A673 (cell line): Measurements from ENCODE around the gene FRRS1L.

Source experiments
- EZH2 ChIP-seq: fragments of 200-600 bp; sonication (generic); IDR thresholded peaks from 2 replicates; pipeline ENCODE4 v1.6.1; 2017; ENCODE audit warnings: borderline replicate concordance, low read depth, mild to moderate bottlenecking, mixed read lengths, antibody characterized with exemption, low read length; ENCODE audit not compliant: poor library complexity, severe bottlenecking
- TF ChIP-seq, protein P1 (sequence below): fragments of 300-800, 200-600 bp; sonication (generic); conservative IDR thresholded peaks from 2 replicates; pipeline ENCODE4 v1.5.1; 2017; ENCODE audit warnings: low read depth, mild to moderate bottlenecking, antibody characterized with exemption, low read length, moderate library complexity, mixed read lengths

- no peak for TF ChIP-seq EZH2
- TF ChIP-seq, protein P1, sequence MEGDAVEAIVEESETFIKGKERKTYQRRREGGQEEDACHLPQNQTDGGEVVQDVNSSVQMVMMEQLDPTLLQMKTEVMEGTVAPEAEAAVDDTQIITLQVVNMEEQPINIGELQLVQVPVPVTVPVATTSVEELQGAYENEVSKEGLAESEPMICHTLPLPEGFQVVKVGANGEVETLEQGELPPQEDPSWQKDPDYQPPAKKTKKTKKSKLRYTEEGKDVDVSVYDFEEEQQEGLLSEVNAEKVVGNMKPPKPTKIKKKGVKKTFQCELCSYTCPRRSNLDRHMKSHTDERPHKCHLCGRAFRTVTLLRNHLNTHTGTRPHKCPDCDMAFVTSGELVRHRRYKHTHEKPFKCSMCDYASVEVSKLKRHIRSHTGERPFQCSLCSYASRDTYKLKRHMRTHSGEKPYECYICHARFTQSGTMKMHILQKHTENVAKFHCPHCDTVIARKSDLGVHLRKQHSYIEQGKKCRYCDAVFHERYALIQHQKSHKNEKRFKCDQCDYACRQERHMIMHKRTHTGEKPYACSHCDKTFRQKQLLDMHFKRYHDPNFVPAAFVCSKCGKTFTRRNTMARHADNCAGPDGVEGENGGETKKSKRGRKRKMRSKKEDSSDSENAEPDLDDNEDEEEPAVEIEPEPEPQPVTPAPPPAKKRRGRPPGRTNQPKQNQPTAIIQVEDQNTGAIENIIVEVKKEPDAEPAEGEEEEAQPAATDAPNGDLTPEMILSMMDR: no peak
Observed at GRCh38 chr9:109191746-109192145, 24.7 kb upstream of the FRRS1L start.
